Ectodermal cell (in vitro differentiated cells): Measurements from ENCODE around the gene FBXO8.

Experiments
- H3K27ac ChIP-seq: 2 replicates; pipeline ENCODE4 v1.7.0; 2013; ENCODE audit warnings: mild to moderate bottlenecking, low read depth, low read length; ENCODE audit not compliant: insufficient read depth, poor library complexity, severe bottlenecking
- H3K27me3 ChIP-seq: 2 replicates; pipeline ENCODE4 v1.7.0; 2013; ENCODE audit warnings: mild to moderate bottlenecking, low read length; ENCODE audit not compliant: insufficient read depth, control insufficient read depth, poor library complexity, severe bottlenecking
- H3K36me3 ChIP-seq: one replicate; pipeline ENCODE4 v1.7.0; 2013; ENCODE audit warnings: low read length; ENCODE audit not compliant: control insufficient read depth, insufficient read depth
- H3K4me1 ChIP-seq: one replicate; pipeline ENCODE4 v1.7.0; 2013; ENCODE audit warnings: low read length; ENCODE audit not compliant: control insufficient read depth, insufficient read depth
- H3K4me3 ChIP-seq: 2 replicates; pipeline ENCODE4 v1.7.0; 2013; ENCODE audit warnings: low read depth, low read length, control low read depth; ENCODE audit not compliant: insufficient read depth
- H3K9me3 ChIP-seq: 2 replicates; pipeline ENCODE4 v1.7.0; 2013; ENCODE audit warnings: mild to moderate bottlenecking, low read length, moderate library complexity; ENCODE audit not compliant: control insufficient read depth
- WGBS, 2 experiments: methylation state at CpG; one replicate each; pipeline ENCODE4 v1.1.7; 2013; ENCODE audit warnings: missing lambda C conversion rate in 2 of 2; 5-methylcytosine and 5-hydroxymethylcytosine counted together

FBXO8 gene

GRCh38 chr4:174198396-174198795 is 85.1 kb downstream of the FBXO8 start:
- Histone ChIP-seq H3K4me3 (no peak overlapping the region), H3K27me3 (no peaks in the 10 kb centered on the region), H3K4me1 (no peaks in the 10 kb centered on the region), H3K27ac (no peak overlapping the region), H3K9me3 (no peaks in the 10 kb centered on the region), H3K36me3 (no peaks in the 10 kb centered on the region)
- WGBS, 2 experiments, result no CpG with 5 or more reads among the region's 1 CpG

GRCh38 chr4:174193438-174194374 is 89.8 kb downstream of the FBXO8 start:
- Histone ChIP-seq H3K27ac (no peak overlapping the region), H3K9me3 (no peaks in the 10 kb centered on the region), H3K36me3 (no peaks in the 10 kb centered on the region), H3K4me1 (no peaks in the 10 kb centered on the region), H3K27me3 (no peaks in the 10 kb centered on the region), H3K4me3 (no peak overlapping the region)
- WGBS, 2 experiments, result 95 to 96% methylated on average over 2 to 3 of the region's 4 CpGs

GRCh38 chr4:174192943-174193342 is 90.5 kb downstream of the FBXO8 start:
- Histone ChIP-seq H3K4me1 (no peaks in the 10 kb centered on the region), H3K4me3 (no peak overlapping the region), H3K27ac (no peak overlapping the region), H3K9me3 (no peaks in the 10 kb centered on the region), H3K27me3 (no peaks in the 10 kb centered on the region), H3K36me3 (no peaks in the 10 kb centered on the region)
- 94 to 95% methylated on average over 3 of the region's 4 CpGs for WGBS, 2 experiments

- Histone ChIP-seq H3K9me3 (no peaks in the 10 kb centered on the region), H3K27ac (no peak overlapping the region), H3K27me3 (no peaks in the 10 kb centered on the region), H3K4me3 (no peak overlapping the region), H3K4me1 (no peaks in the 10 kb centered on the region), H3K36me3 (no peaks in the 10 kb centered on the region)
- 90 to 96% methylated on average over 5 of the region's 5 CpGs for WGBS, 2 experiments
Observed at GRCh38 chr4:174190832-174191500, 92.5 kb downstream of the FBXO8 start.

- no peaks in the 10 kb centered on the region for H3K27me3 ChIP-seq
- H3K4me1 ChIP-seq, result no peaks in the 10 kb centered on the region
- H3K27ac ChIP-seq, result no peak overlapping the region
- 87 to 91% methylated on average over 5 of the region's 5 CpGs for WGBS, 2 experiments
- no peaks in the 10 kb centered on the region for H3K9me3 ChIP-seq
- no peak overlapping the region for H3K4me3 ChIP-seq
- H3K36me3 ChIP-seq, result no peaks in the 10 kb centered on the region
Observed at GRCh38 chr4:174189392-174190015, 94.0 kb downstream of the FBXO8 start.
